ENCODE results near the gene IGF2BP3.

IGF2BP3 gene

GRCh38 chr7:23338439-23338838, 131.9 kb downstream of the IGF2BP3 start:
- Histone ChIP-seq H3K4me3 (ENCODE audit: low read depth, low read length) (no peak overlapping the region), H3K9ac (ENCODE audit: low read depth, low read length) (no peak overlapping the region), H3K27ac (ENCODE audit: low read depth, low read length) (no peak overlapping the region), H3K36me3 (ENCODE audit: control insufficient read depth, insufficient read depth, low read length) (peaks cover 100% of the 10 kb centered on the region), H3K4me1 (ENCODE audit: control insufficient read depth, insufficient read depth, low read length) (no peaks in the 10 kb centered on the region), H3K27me3 (ENCODE audit: control insufficient read depth, insufficient read depth, low read length) (no peaks in the 10 kb centered on the region), H3K9me3 (ENCODE audit: control insufficient read depth, insufficient read depth, low read length) (no peaks in the 10 kb centered on the region)

DNA sequence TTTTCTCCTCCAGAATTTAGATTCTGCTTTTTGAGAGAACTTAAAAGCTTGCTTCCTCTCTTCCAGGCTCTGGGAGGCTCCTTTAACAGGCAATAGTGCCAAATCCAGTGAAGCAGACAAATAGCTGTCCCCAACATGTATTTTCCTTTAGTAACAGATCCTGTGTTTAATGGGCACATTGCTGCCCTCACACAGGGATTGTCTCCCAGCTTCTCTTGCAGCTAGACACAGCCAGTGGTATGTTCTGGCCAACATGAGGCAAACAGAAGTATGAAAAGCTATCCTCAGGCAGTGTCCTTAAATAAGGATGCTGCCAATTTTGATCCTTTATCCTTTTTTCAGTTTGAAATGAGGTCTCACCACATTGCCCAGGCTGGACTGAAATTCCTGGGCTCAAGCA, 132.9 kb downstream of the IGF2BP3 start:
- H3K27ac ChIP-seq (ENCODE audit: low read depth, low read length): no peak overlapping the region
- H3K4me1 ChIP-seq (ENCODE audit: control insufficient read depth, insufficient read depth, low read length): no peaks in the 10 kb centered on the region
- H3K36me3 ChIP-seq (ENCODE audit: control insufficient read depth, insufficient read depth, low read length): peaks cover 100% of the 10 kb centered on the region

DNA sequence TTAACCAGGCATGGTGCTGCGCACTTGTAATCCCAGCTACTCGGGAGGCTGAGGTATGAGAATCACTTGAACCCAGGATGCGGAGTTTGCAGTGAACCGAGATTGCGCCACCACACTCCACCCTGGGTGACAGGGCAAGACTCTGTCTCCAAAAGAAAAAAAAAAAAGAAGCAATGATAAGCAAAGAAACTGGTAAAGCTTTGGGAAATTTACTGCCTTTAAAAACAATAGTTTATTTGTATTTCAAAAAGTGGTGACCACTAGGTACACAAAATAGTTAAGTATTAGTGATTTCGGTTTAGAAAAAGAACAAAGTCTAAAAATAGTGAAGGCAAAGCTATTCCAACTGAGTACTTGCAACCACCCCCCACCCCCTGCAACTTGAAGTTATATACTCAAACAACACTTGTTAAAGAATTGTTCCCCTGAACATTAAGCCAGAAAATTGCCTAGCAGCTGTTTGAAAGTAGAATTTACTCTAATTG, 133.4 kb downstream of the IGF2BP3 start:
- H3K4me3 ChIP-seq (ENCODE audit: low read depth, low read length): no peak overlapping the region
- H3K27ac ChIP-seq (ENCODE audit: low read depth, low read length): no peak overlapping the region
- H3K27me3 ChIP-seq (ENCODE audit: control insufficient read depth, insufficient read depth, low read length): no peaks in the 10 kb centered on the region
- peaks cover 100% of the 10 kb centered on the region for H3K36me3 ChIP-seq (ENCODE audit: control insufficient read depth, insufficient read depth, low read length)
- H3K4me1 ChIP-seq (ENCODE audit: control insufficient read depth, insufficient read depth, low read length): no peaks in the 10 kb centered on the region
- no peaks in the 10 kb centered on the region for H3K9me3 ChIP-seq (ENCODE audit: control insufficient read depth, insufficient read depth, low read length)
- H3K9ac ChIP-seq (ENCODE audit: low read depth, low read length): no peak overlapping the region

More for the DNA sequence above, 132.9 kb downstream of the IGF2BP3 start:
- no peak overlapping the region for H3K4me3 ChIP-seq (ENCODE audit: low read depth, low read length)
- no peak overlapping the region for H3K9ac ChIP-seq (ENCODE audit: low read depth, low read length)
- H3K27me3 ChIP-seq (ENCODE audit: control insufficient read depth, insufficient read depth, low read length): no peaks in the 10 kb centered on the region
- H3K9me3 ChIP-seq (ENCODE audit: control insufficient read depth, insufficient read depth, low read length): no peaks in the 10 kb centered on the region

DNA sequence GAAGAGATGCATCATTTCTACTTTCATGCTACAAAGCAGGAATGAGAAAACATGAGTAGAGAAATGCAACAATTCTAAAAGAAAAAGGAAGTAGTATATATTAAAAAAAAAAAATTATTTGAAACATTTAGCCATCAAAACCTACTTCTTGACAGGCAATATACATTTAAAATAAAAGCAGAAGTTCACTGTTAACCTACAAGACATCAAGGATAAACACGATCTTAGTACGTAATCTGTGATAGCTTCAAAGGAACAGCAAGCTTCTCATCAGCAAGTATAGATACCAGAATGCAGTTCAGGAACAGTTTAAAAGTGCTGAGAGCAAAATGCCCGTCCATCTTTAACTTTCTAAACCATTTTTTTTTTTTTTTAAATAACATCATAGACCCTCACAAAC, 134.2 kb downstream of the IGF2BP3 start:
- Histone ChIP-seq H3K9me3 (ENCODE audit: control insufficient read depth, insufficient read depth, low read length) (no peaks in the 10 kb centered on the region), H3K9ac (ENCODE audit: low read depth, low read length) (no peak overlapping the region), H3K4me1 (ENCODE audit: control insufficient read depth, insufficient read depth, low read length) (no peaks in the 10 kb centered on the region), H3K27ac (ENCODE audit: low read depth, low read length) (no peak overlapping the region), H3K4me3 (ENCODE audit: low read depth, low read length) (no peak overlapping the region), H3K36me3 (ENCODE audit: control insufficient read depth, insufficient read depth, low read length) (peaks cover 98% of the 10 kb centered on the region), H3K27me3 (ENCODE audit: control insufficient read depth, insufficient read depth, low read length) (no peaks in the 10 kb centered on the region)

GRCh38 chr7:23335621-23336020, 134.7 kb downstream of the IGF2BP3 start:
- no peak overlapping the region for H3K9ac ChIP-seq (ENCODE audit: low read depth, low read length)
- H3K27ac ChIP-seq (ENCODE audit: low read depth, low read length): no peak overlapping the region
- no peaks in the 10 kb centered on the region for H3K4me1 ChIP-seq (ENCODE audit: control insufficient read depth, insufficient read depth, low read length)
- no peaks in the 10 kb centered on the region for H3K27me3 ChIP-seq (ENCODE audit: control insufficient read depth, insufficient read depth, low read length)
- no peak overlapping the region for H3K4me3 ChIP-seq (ENCODE audit: low read depth, low read length)
- H3K36me3 ChIP-seq (ENCODE audit: control insufficient read depth, insufficient read depth, low read length): peaks cover 97% of the 10 kb centered on the region
- H3K9me3 ChIP-seq (ENCODE audit: control insufficient read depth, insufficient read depth, low read length): no peaks in the 10 kb centered on the region

- Histone ChIP-seq H3K4me1 (ENCODE audit: control insufficient read depth, insufficient read depth, low read length) (no peaks in the 10 kb centered on the region), H3K4me3 (ENCODE audit: low read depth, low read length) (no peak overlapping the region), H3K27me3 (ENCODE audit: control insufficient read depth, insufficient read depth, low read length) (no peaks in the 10 kb centered on the region), H3K9ac (ENCODE audit: low read depth, low read length) (no peak overlapping the region), H3K9me3 (ENCODE audit: control insufficient read depth, insufficient read depth, low read length) (no peaks in the 10 kb centered on the region), H3K27ac (ENCODE audit: low read depth, low read length) (no peak overlapping the region), H3K36me3 (ENCODE audit: control insufficient read depth, insufficient read depth, low read length) (peaks cover 96% of the 10 kb centered on the region)
Measured at GRCh38 chr7:23335136-23335535, 135.2 kb downstream of the IGF2BP3 start.

DNA sequence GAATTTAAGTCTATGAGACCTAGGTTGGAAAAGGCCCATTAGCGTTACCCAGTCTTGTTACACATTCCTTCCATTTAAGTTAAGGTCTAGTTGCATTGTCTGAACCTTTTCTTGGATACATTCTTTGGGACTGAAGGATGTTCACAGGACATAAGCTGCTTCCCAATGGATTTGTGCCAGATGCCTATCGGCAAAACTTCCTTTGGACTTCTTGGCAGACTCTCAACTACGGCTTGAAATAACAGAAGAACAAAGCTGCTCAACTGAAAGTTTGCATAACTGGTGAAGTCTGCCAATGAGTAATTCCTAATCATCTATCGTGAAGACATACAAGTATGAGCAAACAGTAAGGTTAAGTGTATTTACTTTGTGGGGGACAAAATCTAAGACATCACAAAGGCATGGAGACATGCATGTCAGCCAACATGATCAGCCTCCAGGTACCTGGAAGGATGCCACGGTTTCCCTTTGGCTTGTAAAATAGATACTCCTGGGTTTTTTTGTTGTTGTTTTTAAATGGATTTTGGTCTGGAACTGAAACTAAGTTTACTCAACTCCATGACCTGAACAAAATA, 135.7 kb downstream of the IGF2BP3 start:
- Histone ChIP-seq H3K36me3 (ENCODE audit: control insufficient read depth, insufficient read depth, low read length) (peaks cover 95% of the 10 kb centered on the region), H3K27ac (ENCODE audit: low read depth, low read length) (no peak overlapping the region), H3K9me3 (ENCODE audit: control insufficient read depth, insufficient read depth, low read length) (no peaks in the 10 kb centered on the region), H3K4me1 (ENCODE audit: control insufficient read depth, insufficient read depth, low read length) (no peaks in the 10 kb centered on the region), H3K9ac (ENCODE audit: low read depth, low read length) (no peak overlapping the region), H3K27me3 (ENCODE audit: control insufficient read depth, insufficient read depth, low read length) (no peaks in the 10 kb centered on the region), H3K4me3 (ENCODE audit: low read depth, low read length) (no peak overlapping the region)

GRCh38 chr7:23333671-23334246, 136.5 kb downstream of the IGF2BP3 start:
- no peaks in the 10 kb centered on the region for H3K4me1 ChIP-seq (ENCODE audit: control insufficient read depth, insufficient read depth, low read length)
- peaks cover 94% of the 10 kb centered on the region for H3K36me3 ChIP-seq (ENCODE audit: control insufficient read depth, insufficient read depth, low read length)
- no peak overlapping the region for H3K9ac ChIP-seq (ENCODE audit: low read depth, low read length)
- no peak overlapping the region for H3K27ac ChIP-seq (ENCODE audit: low read depth, low read length)
- H3K4me3 ChIP-seq (ENCODE audit: low read depth, low read length): no peak overlapping the region
- H3K27me3 ChIP-seq (ENCODE audit: control insufficient read depth, insufficient read depth, low read length): no peaks in the 10 kb centered on the region
- H3K9me3 ChIP-seq (ENCODE audit: control insufficient read depth, insufficient read depth, low read length): no peaks in the 10 kb centered on the region

DNA sequence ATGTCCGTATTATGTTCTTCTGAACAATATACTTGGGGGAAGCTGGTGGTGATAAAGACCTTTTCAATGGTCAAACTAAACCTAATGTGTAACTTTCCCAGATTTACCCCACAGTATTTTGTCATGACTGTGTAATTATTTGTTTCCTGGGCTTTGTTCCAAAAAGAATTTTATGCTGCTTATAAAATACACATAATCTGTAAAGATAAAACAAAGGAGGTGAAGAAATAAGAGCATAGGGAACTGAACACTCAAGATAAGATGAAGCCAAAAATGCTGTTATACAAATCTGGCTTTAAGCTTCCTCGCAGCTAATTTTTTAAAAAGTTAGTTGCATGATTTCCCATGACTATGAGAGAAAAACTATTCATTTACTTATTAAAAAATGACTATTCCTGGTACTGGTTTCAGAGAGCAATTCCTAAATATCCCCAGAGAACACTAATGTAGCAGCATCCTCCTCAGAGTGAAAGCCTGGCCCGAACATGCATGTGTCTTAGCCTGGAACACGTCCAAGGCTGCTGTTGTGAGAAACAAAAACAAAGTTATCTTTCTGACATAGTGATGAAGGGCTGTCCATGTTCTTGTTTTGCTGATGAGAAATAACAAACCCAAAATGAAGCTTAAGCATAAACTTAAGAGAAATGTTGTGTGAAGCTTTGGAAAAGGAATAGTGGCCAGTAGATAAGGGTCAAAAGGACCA, 137.2 kb downstream of the IGF2BP3 start:
- Histone ChIP-seq H3K9me3 (ENCODE audit: control insufficient read depth, insufficient read depth, low read length) (no peaks in the 10 kb centered on the region), H3K36me3 (ENCODE audit: control insufficient read depth, insufficient read depth, low read length) (peaks cover 92% of the 10 kb centered on the region)

GRCh38 chr7:23332193-23332592, 138.1 kb downstream of the IGF2BP3 start:
- peaks cover 90% of the 10 kb centered on the region for H3K36me3 ChIP-seq (ENCODE audit: control insufficient read depth, insufficient read depth, low read length)
- H3K9me3 ChIP-seq (ENCODE audit: control insufficient read depth, insufficient read depth, low read length): no peaks in the 10 kb centered on the region
- H3K4me3 ChIP-seq (ENCODE audit: low read depth, low read length): no peak overlapping the region
- H3K27me3 ChIP-seq (ENCODE audit: control insufficient read depth, insufficient read depth, low read length): no peaks in the 10 kb centered on the region
- no peaks in the 10 kb centered on the region for H3K4me1 ChIP-seq (ENCODE audit: control insufficient read depth, insufficient read depth, low read length)
- no peak overlapping the region for H3K27ac ChIP-seq (ENCODE audit: low read depth, low read length)
- H3K9ac ChIP-seq (ENCODE audit: low read depth, low read length): no peak overlapping the region

More for the DNA sequence above, 137.2 kb downstream of the IGF2BP3 start:
- H3K9ac ChIP-seq (ENCODE audit: low read depth, low read length): no peak overlapping the region
- no peaks in the 10 kb centered on the region for H3K4me1 ChIP-seq (ENCODE audit: control insufficient read depth, insufficient read depth, low read length)
- H3K4me3 ChIP-seq (ENCODE audit: low read depth, low read length): no peak overlapping the region
- H3K27me3 ChIP-seq (ENCODE audit: control insufficient read depth, insufficient read depth, low read length): no peaks in the 10 kb centered on the region
- H3K27ac ChIP-seq (ENCODE audit: low read depth, low read length): no peak overlapping the region

- H3K36me3 ChIP-seq (ENCODE audit: control insufficient read depth, insufficient read depth, low read length): peaks cover 82% of the 10 kb centered on the region
Measured at GRCh38 chr7:23331132-23331531, 139.2 kb downstream of the IGF2BP3 start.

More at GRCh38 chr7:23331132-23331531, 139.2 kb downstream of the IGF2BP3 start:
- no peaks in the 10 kb centered on the region for H3K9me3 ChIP-seq (ENCODE audit: control insufficient read depth, insufficient read depth, low read length)
- H3K27ac ChIP-seq (ENCODE audit: low read depth, low read length): no peak overlapping the region
- H3K4me3 ChIP-seq (ENCODE audit: low read depth, low read length): no peak overlapping the region
- H3K4me1 ChIP-seq (ENCODE audit: control insufficient read depth, insufficient read depth, low read length): no peaks in the 10 kb centered on the region
- no peaks in the 10 kb centered on the region for H3K27me3 ChIP-seq (ENCODE audit: control insufficient read depth, insufficient read depth, low read length)
- no peak overlapping the region for H3K9ac ChIP-seq (ENCODE audit: low read depth, low read length)

Data from HUES48 (cell line).